Karpas-422 (cell line): ENCODE results near the gene OPA3. TPM values are rescaled to one million over a fixed set of nuclear protein-coding genes. Genes with fewer than 3 reads are reported as not detected.
"Not testable (repeated sequence)": the region's sequence is repeated elsewhere in the genome, so short reads cannot be mapped to it uniquely, and the experiment has no call there.

ENCODE experiments used
- DNase-seq: peaks from one replicate; pipeline ENCODE4 v3.0.0-alpha.2; 2015
- H2AFZ ChIP-seq: fragments of 200-600 bp; sonication (generic); 2 replicates; pipeline ENCODE4 v1.6.1; 2014; ENCODE audit warnings: antibody characterized with exemption, low read length, mixed read lengths
- H3K27ac ChIP-seq: fragments of 200-600 bp; sonication (generic); 2 replicates; pipeline ENCODE4 v1.5.1; 2014; ENCODE audit warnings: mild to moderate bottlenecking, low read length, moderate library complexity
- H3K27me3 ChIP-seq: fragments of 200-600 bp; sonication (generic); 2 replicates; pipeline ENCODE4 v1.6.1; 2014; ENCODE audit warnings: low read length, mixed read lengths
- H3K36me3 ChIP-seq: fragments of 200-600 bp; sonication (generic); 2 replicates; pipeline ENCODE4 v1.6.1; 2014; ENCODE audit warnings: low read length, mixed read lengths; ENCODE audit not compliant: insufficient read depth
- H3K4me1 ChIP-seq: fragments of 200-600 bp; sonication (generic); 2 replicates; pipeline ENCODE4 v1.6.1; 2014; ENCODE audit warnings: mild to moderate bottlenecking, low read length, mixed read lengths
- H3K4me2 ChIP-seq: fragments of 200-600 bp; sonication (generic); 2 replicates; pipeline ENCODE4 v1.6.1; 2014; ENCODE audit warnings: low read length, low read depth, mild to moderate bottlenecking; ENCODE audit not compliant: poor library complexity, severe bottlenecking
- H3K4me3 ChIP-seq: fragments of 200-600 bp; sonication (generic); 2 replicates; pipeline ENCODE4 v1.5.1; 2014; ENCODE audit warnings: mild to moderate bottlenecking, antibody characterized with exemption, low read length, mixed read lengths
- H3K79me2 ChIP-seq: fragments of 200-600 bp; sonication (generic); 2 replicates; pipeline ENCODE4 v1.6.1; 2014; ENCODE audit warnings: mild to moderate bottlenecking, low read length, mixed read lengths
- H3K9ac ChIP-seq: fragments of 200-600 bp; sonication (generic); 2 replicates; pipeline ENCODE4 v1.6.0; 2014; ENCODE audit warnings: low read length
- H3K9me2 ChIP-seq: fragments of 200-600 bp; sonication (generic), shearing (Covaris generic); replicated peaks from 2 replicates; pipeline ENCODE4 v1.6.0; 2014; ENCODE audit warnings: mild to moderate bottlenecking, low read length, moderate library complexity; ENCODE audit not compliant: insufficient read depth
- H3K9me3 ChIP-seq: fragments of 300-700, 200-600 bp; sonication (generic); 2 replicates; pipeline ENCODE4 v1.6.1; 2014; ENCODE audit warnings: low read length, mixed read lengths
- H4K20me1 ChIP-seq: fragments of 200-600 bp; sonication (generic); 2 replicates; pipeline ENCODE4 v1.6.1; 2014; ENCODE audit warnings: mild to moderate bottlenecking, antibody characterized with exemption, low read length, low read depth; ENCODE audit not compliant: insufficient read depth
- total RNA-seq: library from RNA; depleted of rRNA; stranded (reverse); fragments of >200 nt; shearing (Covaris generic); gene quantifications from 2 replicates; pipeline ENCODE4 v1.2.3, GENCODE V29; 2014; ENCODE audit warnings: low replicate concordance; rRNA removed

Gene OPA3
- total RNA-seq, result 4.7 and 4.8 TPM in 2 replicates

DNA sequence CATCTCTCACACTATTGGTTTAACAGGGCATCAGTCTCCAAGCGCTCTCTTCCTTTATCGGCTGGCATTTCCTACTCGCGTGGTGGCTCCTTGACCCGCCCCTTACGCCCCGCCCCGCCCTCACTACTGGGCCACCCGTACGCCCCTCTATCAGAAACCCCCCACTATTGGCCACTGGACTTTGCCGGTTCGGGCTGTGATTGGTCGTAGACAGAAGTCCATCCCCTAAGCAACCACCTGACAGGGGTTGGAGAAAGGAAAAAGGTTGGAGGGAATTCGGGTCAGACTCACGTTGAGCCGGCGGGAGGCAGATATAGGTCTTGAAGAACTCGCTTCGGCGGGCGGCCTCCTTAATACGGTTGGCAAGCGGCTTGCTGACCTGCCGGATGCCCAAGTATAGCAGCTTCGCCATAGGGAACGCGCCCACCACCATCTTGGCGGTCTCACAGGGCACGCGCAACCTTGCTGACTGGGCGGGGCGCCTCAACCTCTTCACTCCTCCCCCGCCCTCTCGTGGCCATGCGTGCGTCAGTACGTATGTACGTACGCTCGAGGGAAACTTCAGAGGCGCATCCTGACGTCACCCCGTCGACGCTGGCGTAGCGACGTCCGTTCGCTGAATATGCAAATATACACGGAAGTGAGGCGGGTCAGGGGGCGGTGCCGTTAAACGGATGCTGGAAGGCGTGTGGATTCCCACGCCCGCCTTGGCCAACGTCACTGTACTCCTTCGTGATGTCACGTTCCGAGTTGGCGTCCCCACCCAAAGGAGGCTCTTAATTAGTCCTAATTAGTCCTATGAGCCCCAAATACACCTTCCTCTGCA lies at the start of gene OPA3:
Gene OPA3 (minus strand): TSS at position 471 of the 826 bp plus-strand sequence. CDS start 38 bp downstream, at position 433.
- peak; percentile 100 for DNase-seq
- peak within 1 kb of the TSS; percentile 80 for H3K9ac ChIP-seq
- no peaks in the 10 kb centered on the region for H3K27me3 ChIP-seq
- H2AFZ ChIP-seq, result peak within 1 kb of the TSS; percentile 92
- peaks cover 32% of the 10 kb centered on the region for H3K79me2 ChIP-seq
- no peaks in the 10 kb centered on the region for H3K9me3 ChIP-seq
- H3K27ac ChIP-seq, result peak within 1 kb of the TSS; percentile 64
- no peaks in the 10 kb centered on the region; the same call in 1 of the 2 replicates for H3K9me2 ChIP-seq
- peaks cover 14% of the 10 kb centered on the region for H3K4me1 ChIP-seq
- peak within 1 kb of the TSS; percentile 76 for H3K4me3 ChIP-seq
- peak within 1 kb of the TSS; percentile 78 for H3K4me2 ChIP-seq
- no peaks in the 10 kb centered on the region for H3K36me3 ChIP-seq
- H4K20me1 ChIP-seq, result no peaks in the 10 kb centered on the region

DNA sequence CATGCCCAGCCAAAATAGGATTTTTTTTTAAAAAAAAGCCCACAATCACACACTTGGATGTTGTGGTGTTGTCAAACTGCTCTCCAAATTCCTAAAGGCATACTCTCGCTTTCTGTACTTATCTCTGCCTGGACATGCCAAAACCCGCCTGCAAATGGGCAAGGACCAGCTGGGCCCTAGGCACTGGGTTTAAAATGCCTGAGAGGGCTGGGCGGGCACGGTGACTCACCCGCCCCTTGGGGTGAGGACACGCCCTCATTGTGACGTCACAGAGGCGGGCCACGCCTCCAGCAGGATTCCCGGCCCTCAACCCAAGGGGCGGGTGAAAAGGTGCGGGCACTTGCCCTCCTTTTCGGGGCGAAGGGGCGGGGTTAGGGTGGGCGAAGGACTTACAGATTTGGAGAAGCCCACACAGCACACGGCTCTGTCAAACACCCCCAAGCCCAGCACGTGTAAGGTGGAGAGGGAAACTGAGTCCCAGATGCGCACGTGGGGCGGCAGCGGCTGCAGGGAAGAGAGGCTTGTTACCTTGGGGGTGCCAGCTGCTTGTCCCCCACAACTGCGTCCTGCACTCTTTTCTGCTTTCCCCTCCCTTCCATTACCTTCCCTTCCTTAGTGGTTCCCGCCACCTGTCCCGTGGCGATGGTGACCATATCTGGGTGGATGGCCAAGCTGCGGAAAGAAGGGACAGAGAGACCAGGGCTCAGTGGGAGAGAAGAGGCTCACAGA lies 48.0 kb upstream of the OPA3 start:
- no peaks in the 10 kb centered on the region for H3K9me3 ChIP-seq
- H3K4me3 ChIP-seq, result no peak overlapping the region
- DNase-seq, result peak; percentile 94
- no peak overlapping the region for H3K9ac ChIP-seq
- no peaks in the 10 kb centered on the region for H3K27me3 ChIP-seq
- no peak overlapping the region for H3K27ac ChIP-seq
- no peak overlapping the region for H2AFZ ChIP-seq
- H3K4me1 ChIP-seq, result peaks cover 6% of the 10 kb centered on the region; the same call in 1 of the 2 replicates
- H4K20me1 ChIP-seq, result no peaks in the 10 kb centered on the region
- H3K4me2 ChIP-seq, result no peak overlapping the region
- H3K79me2 ChIP-seq, result 0 out of 2 replicates have a peak, but pooled peaks cover 4% of the 10 kb centered on the region
- H3K36me3 ChIP-seq, result peaks cover 5% of the 10 kb centered on the region; the same call in 1 of the 2 replicates
- no peaks in the 10 kb centered on the region for H3K9me2 ChIP-seq

DNA sequence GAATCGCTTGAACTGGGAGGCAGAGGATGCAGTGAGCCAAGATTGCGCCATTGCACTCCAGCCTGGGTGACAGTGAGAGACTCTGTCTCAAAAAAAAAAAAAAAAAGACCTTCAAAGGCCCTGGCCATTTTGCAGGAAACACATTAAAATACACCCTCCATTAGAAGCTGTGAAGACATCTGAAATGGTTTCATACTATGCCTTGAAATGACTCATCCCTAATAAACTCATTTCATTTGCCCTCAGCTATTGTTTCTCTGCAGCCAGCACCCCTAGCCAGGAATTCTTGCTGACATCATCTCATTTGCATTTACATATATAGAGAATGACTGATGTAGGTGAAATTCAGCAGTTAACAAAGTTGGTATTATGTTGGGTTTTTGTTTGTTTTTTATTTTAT lies 45.9 kb upstream of the OPA3 start:
- no peaks in the 10 kb centered on the region for H3K9me2 ChIP-seq
- H3K27ac ChIP-seq, result no peak overlapping the region

DNA sequence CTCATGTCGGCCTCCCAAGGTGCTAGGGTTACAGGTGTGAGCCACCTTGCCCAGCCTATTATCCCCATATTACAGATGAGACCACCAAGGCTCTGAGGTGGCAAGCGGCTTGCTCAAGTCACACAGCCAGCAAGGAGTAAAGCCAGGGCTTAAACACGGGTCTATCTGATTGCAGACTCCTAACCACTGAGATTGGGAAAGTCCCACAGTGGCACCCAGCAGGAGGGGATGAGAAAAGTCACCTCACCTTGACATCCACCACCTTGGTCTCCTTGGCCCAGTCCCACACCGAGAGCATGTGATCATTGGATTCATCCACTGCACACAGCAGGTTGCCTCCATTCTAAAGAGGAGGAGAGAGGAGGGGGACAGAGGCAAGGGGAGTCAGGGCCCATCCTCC lies 45.1 kb upstream of the OPA3 start:
- Histone ChIP-seq H3K4me1 (peaks cover 6% of the 10 kb centered on the region; the same call in 1 of the 2 replicates), H3K36me3 (peaks cover 5% of the 10 kb centered on the region; the same call in 1 of the 2 replicates), H3K9me3 (no peaks in the 10 kb centered on the region), H2AFZ (no peak overlapping the region), H3K27me3 (no peaks in the 10 kb centered on the region), H3K4me2 (no peak overlapping the region), H3K79me2 (no peaks in the 10 kb centered on the region), H3K9ac (no peak overlapping the region), H3K27ac (no peak overlapping the region), H4K20me1 (no peaks in the 10 kb centered on the region), H3K4me3 (no peak overlapping the region), H3K9me2 (no peaks in the 10 kb centered on the region)
- no peak for DNase-seq

More for the DNA sequence above, 45.9 kb upstream of the OPA3 start:
- Histone ChIP-seq H3K4me3 (no peak overlapping the region), H3K4me1 (peaks cover 6% of the 10 kb centered on the region; the same call in 1 of the 2 replicates), H3K27me3 (no peaks in the 10 kb centered on the region), H3K79me2 (no peaks in the 10 kb centered on the region), H3K36me3 (peaks cover 5% of the 10 kb centered on the region; the same call in 1 of the 2 replicates), H3K9me3 (no peaks in the 10 kb centered on the region), H3K4me2 (no peak overlapping the region), H4K20me1 (no peaks in the 10 kb centered on the region), H2AFZ (no peak overlapping the region), H3K9ac (no peak overlapping the region)
- no peak for DNase-seq

DNA sequence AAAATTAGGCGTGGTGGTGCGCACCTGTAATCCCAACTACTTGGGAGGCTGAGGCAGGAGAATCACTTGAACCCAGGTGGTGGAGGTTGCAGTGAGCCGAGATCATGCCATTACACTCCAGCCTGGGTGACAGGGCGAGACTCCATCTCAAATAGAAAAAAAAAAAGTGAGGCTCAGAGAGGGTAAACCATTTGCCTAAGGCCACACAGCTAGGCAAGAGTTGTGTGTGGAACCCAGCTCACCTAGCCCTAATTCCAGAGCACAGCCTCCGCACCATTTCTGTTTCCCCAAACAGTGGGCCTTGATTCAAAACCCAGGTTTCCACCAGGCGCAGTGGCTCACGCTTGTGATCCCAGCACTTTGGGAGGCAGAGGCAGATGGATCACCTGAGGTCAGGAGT lies 43.6 kb upstream of the OPA3 start:
- not testable (repeated sequence) for H4K20me1 ChIP-seq

DNA sequence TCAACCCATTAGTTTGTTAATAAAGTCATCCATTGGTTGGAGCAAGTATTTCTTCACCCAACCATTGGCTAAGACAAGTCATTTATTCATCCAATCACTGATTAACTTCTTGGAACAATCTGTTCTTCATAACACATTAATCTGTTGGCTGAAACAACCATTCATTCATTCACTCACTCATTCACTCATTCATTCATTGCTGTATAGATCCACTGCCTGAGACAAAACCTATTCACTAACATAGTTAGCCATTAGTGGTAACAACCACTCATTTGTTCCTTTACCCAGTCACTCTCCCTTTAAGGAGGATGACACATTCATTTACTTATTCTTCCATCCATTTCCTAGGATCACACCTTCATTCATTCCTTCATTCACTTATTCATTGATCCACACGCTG lies 39.4 kb upstream of the OPA3 start:
- Histone ChIP-seq H3K4me3 (no peak overlapping the region), H4K20me1 (no peaks in the 10 kb centered on the region), H3K27ac (no peak overlapping the region), H3K79me2 (no peaks in the 10 kb centered on the region), H2AFZ (no peak overlapping the region), H3K9me2 (no peaks in the 10 kb centered on the region), H3K9ac (no peak overlapping the region), H3K4me1 (no peaks in the 10 kb centered on the region), H3K27me3 (no peaks in the 10 kb centered on the region), H3K36me3 (no peaks in the 10 kb centered on the region; the same call in 1 of the 2 replicates), H3K9me3 (no peaks in the 10 kb centered on the region), H3K4me2 (no peak overlapping the region)
- DNase-seq, result no peak

More for the DNA sequence above, 43.6 kb upstream of the OPA3 start:
- H3K36me3 ChIP-seq, H3K27me3 ChIP-seq, H3K27ac ChIP-seq, H3K4me2 ChIP-seq, DNase-seq, H2AFZ ChIP-seq, H3K9ac ChIP-seq, H3K4me3 ChIP-seq, H3K9me2 ChIP-seq, H3K4me1 ChIP-seq, H3K79me2 ChIP-seq, H3K9me3 ChIP-seq: not testable (repeated sequence)

DNA sequence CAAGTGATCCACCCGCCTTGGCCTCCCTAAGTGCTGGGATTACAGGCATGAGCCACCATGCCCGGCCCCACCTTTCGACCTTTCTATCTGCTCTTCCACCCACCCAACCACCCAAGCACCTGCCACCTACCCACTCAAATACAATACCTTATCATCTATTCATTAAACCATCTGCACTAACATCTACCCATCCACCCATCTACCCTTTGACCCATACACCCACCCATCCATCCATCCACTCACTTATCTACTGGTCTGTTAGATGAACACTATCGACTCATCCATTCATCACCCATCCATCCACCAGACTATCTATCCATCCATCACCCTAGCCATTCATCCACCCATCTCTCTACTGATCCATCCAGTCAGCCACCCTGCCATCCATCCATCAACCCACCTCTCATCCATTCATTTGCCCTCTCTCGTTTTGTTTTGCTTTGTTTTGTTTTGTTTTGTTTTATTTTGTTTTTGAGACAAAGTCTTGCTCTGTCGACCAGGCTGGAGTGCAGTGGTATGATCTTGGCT lies 37.4 kb upstream of the OPA3 start:
- DNase-seq, result no peak
- no peak overlapping the region for H3K9ac ChIP-seq
- H3K36me3 ChIP-seq, result peaks cover 3% of the 10 kb centered on the region
- no peak overlapping the region for H2AFZ ChIP-seq
- no peaks in the 10 kb centered on the region for H3K4me1 ChIP-seq
- no peaks in the 10 kb centered on the region for H3K9me2 ChIP-seq
- H3K27me3 ChIP-seq, result no peaks in the 10 kb centered on the region
- no peak overlapping the region for H3K27ac ChIP-seq
- H4K20me1 ChIP-seq, result no peaks in the 10 kb centered on the region
- H3K4me2 ChIP-seq, result no peak overlapping the region
- no peak overlapping the region for H3K4me3 ChIP-seq
- no peaks in the 10 kb centered on the region for H3K79me2 ChIP-seq
- H3K9me3 ChIP-seq, result no peaks in the 10 kb centered on the region

DNA sequence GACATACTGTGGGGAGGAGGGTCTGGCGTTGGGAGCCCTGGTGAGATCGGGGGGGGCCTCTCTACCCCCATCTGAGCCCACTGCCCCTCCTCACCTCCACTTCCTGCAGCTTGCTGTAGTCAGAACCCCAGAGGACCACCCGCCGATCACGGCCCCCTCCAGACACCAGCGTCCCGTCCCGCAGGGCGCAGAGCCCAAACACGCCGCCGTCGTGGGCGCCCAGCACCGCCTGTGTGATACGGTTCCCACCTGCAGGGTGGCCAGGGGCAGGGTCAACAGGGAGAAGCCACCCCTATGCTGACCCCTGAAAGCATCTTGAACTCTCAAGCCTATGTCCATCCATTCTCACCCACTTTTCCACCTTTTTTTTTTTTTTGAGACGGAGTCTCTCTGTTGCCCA lies 36.8 kb upstream of the OPA3 start:
- Histone ChIP-seq H3K4me1 (no peaks in the 10 kb centered on the region; the same call in 1 of the 2 replicates), H3K9me3 (no peaks in the 10 kb centered on the region), H3K9ac (no peak overlapping the region), H3K4me2 (no peak overlapping the region), H3K4me3 (no peak overlapping the region), H3K27me3 (no peaks in the 10 kb centered on the region), H3K79me2 (no peaks in the 10 kb centered on the region), H3K9me2 (no peaks in the 10 kb centered on the region), H3K27ac (no peak overlapping the region), H4K20me1 (no peaks in the 10 kb centered on the region), H3K36me3 (peaks cover 7% of the 10 kb centered on the region), H2AFZ (no peak overlapping the region)
- no peak for DNase-seq
